Adrenal gland (tissue), 12 donors: ENCODE data around the gene IFT81. TPM values are rescaled to one million over a fixed set of nuclear protein-coding genes. Genes with fewer than 3 reads are reported as not detected.
"Not testable (repeated sequence)": the region's sequence is repeated elsewhere in the genome, so short reads cannot be mapped to it uniquely, and the experiment has no call there.

Experiments used
- DNase-seq, 7 donors: peaks; one replicate each; pipeline ENCODE4 v3.0.0-alpha.2; 2019 to 2020
- H3K27ac ChIP-seq, 5 donors: fragments of 200-600 bp; sonication (generic) in 4 of 5; 1 replicate in 3 of 5; 2 replicates in 2 of 5; pipeline versions ENCODE4 v1.5.1 to v1.8.0; 2016 to 2020; ENCODE audit warnings: mild to moderate bottlenecking in 1 of 5
- H3K27me3 ChIP-seq: fragments of 200-600 bp; 2 replicates; pipeline ENCODE4 v1.8.0; 2021
- H3K36me3 ChIP-seq, 2 donors: fragments of 200-600 bp; replicated peaks in 1 of 2; 1 replicate in 1 of 2; 2 replicates in 1 of 2; pipeline versions ENCODE4 v1.5.1 to v1.8.0; 2018 to 2022
- H3K4me1 ChIP-seq, 2 donors: fragments of 200-600 bp; replicated peaks in 1 of 2; 1 replicate in 1 of 2; 2 replicates in 1 of 2; pipeline versions ENCODE4 v1.5.1 to v1.8.0; 2018 to 2021
- H3K4me3 ChIP-seq, 4 donors: fragments of 200-600 bp; sonication (generic) in 3 of 4; one replicate each; pipeline ENCODE4 v1.5.1; 2016 to 2018
- H3K9me3 ChIP-seq, 3 donors: fragments of 200-600 bp; sonication (generic) in 1 of 3; replicated peaks in 1 of 3; 1 replicate in 2 of 3; 2 replicates in 1 of 3; pipeline versions ENCODE4 v1.5.1 to v1.8.0; 2016 to 2021
- CTCF ChIP-seq, 6 experiments: fragments of 450-650 bp in 4 of 6; fragments of 200-600 bp in 2 of 6; sonication (generic) in 1 of 6; IDR thresholded peaks; 1 replicate in 5 of 6; 2 replicates in 1 of 6; pipeline versions ENCODE4 v1.5.1 to v1.8.0; 2016 to 2021; ENCODE audit warnings: antibody characterized with exemption in 6 of 6, mild to moderate bottlenecking in 2 of 6, moderate library complexity in 1 of 6
- POLR2A ChIP-seq, 2 donors: fragments of 450-650 bp; IDR thresholded peaks; one replicate each; pipeline ENCODE4 v1.6.1; 2017; ENCODE audit warnings: antibody characterized with exemption in 2 of 2, mild to moderate bottlenecking in 2 of 2, moderate library complexity in 1 of 2
- WGBS, 4 donors: extraction: QIAGEN DNeasy Blood & Tissue Kit in 2 of 4; methylation state at CpG; one replicate each; pipeline versions ENCODE4 v1.1.5 to v1.1.7; 2013 to 2017; 5-methylcytosine and 5-hydroxymethylcytosine counted together
- intact Hi-C, 2 donors: fragments of 100-400 bp; cut with DNase I; formaldehyde crosslinking; loops; one replicate each; pipeline versions ENCODE4 v1.14.1 to v1.15.0; 2022 to 2023
- polyA plus RNA-seq, 3 donors: library from polyadenylated mRNA; stranded (reverse); fragments of 200-250 nt in 2 of 3; fragments of 350-450 nt in 1 of 3; fragmentation: Illumina TruSeq in 1 of 3; extraction: RNeasy Lipid Tissue Mini Kit (QIAGEN cat#74804) in 1 of 3; gene quantifications; one replicate each; pipeline ENCODE4 v1.2.3, GENCODE V29; 2013 to 2014
- total RNA-seq, 9 donors: library from RNA; depleted of rRNA in 4 of 9; stranded (reverse); fragments of >200 nt in 4 of 9; fragments of 120-200 nt in 1 of 9; fragmentation: NEBNext Ultra II Directional in 1 of 9; extraction: Animal tissue kit (Norgen Biotek cat#: 25700) in 1 of 9; gene quantifications; one replicate each; pipeline versions ENCODE4 v1.1.0 to v1.2.4, GENCODE V29; 2013 to 2023
- donor health status: healthy with polysubstance abuse.
- donor health status: Bipolar disorder and iron deficiency.
- donor health status: DM: yes; HTN: yes; CAD: no.
- donor health status: DM: no; HTN: no; CAD: no.
- donor health status: DM: no; HTN: no; CAD: no.
- donor health status: DM: yes; HTN: yes; CAD: no.

The IFT81 gene
- total and polyA plus RNA-seq, 12 donors: 4.0 to 19.2 (median 10.5) TPM

GRCh38 chr12:110252716-110253115 is 128.6 kb downstream of the IFT81 start:
- peak overlapping the region in 4 of 5 donors; percentile 61 to 88 (median 75) for H3K27ac ChIP-seq
- DNase-seq: no peak
- no peaks in the 10 kb centered on the region for H3K9me3 ChIP-seq
- TF ChIP-seq CTCF (IDR thresholded peaks at IDR 0.05): no peak
- no peak for TF ChIP-seq POLR2A (IDR thresholded peaks at IDR 0.05)
- no peaks in the 10 kb centered on the region for H3K36me3 ChIP-seq
- no peaks in the 10 kb centered on the region for H3K27me3 ChIP-seq
- H3K4me1 ChIP-seq: peaks cover 19 to 33% of the 10 kb centered on the region in 2 donors
- peak overlapping the region in 1 of 4 donors; percentile 2 for H3K4me3 ChIP-seq
- 71 to 80% (median 76%) methylated on average over 8 to 9 of the region's 9 CpGs for WGBS, 4 donors
- intact Hi-C loops: no loop called here

- Histone ChIP-seq H3K27ac (peak overlapping the region in 4 of 5 donors; percentile 61 to 88 (median 75)), H3K27me3 (no peaks in the 10 kb centered on the region), H3K4me3 (peak overlapping the region in 1 of 4 donors; percentile 2), H3K36me3 (no peaks in the 10 kb centered on the region), H3K9me3 (no peaks in the 10 kb centered on the region), H3K4me1 (peaks cover 19 to 34% of the 10 kb centered on the region in 2 donors)
- intact Hi-C loops: no loop called here
- WGBS, 4 donors: 11 to 21% (median 11%) methylated on average over 6 to 9 of the region's 9 CpGs
- DNase-seq: peak; percentile 82 to 94 (median 89)
- no peak for TF ChIP-seq CTCF (IDR thresholded peaks at IDR 0.05)
- peak in 1 of 2 donors; percentile 8 for TF ChIP-seq POLR2A (IDR thresholded peaks at IDR 0.05)
Measured at GRCh38 chr12:110253176-110253575, 129.0 kb downstream of the IFT81 start.

GRCh38 chr12:110254971-110255540 is 130.9 kb downstream of the IFT81 start:
- Histone ChIP-seq H3K27me3 (no peaks in the 10 kb centered on the region), H3K27ac (no peak overlapping the region), H3K4me3 (no peak overlapping the region), H3K36me3 (no peaks in the 10 kb centered on the region), H3K4me1 (peaks cover 19 to 29% of the 10 kb centered on the region in 2 donors), H3K9me3 (no peaks in the 10 kb centered on the region)
- no peak for DNase-seq
- TF ChIP-seq CTCF (IDR thresholded peaks at IDR 0.05) (no peak), POLR2A (IDR thresholded peaks at IDR 0.05) (no peak)
- WGBS, 4 donors: 97 to 99% (median 98%) methylated on average over 6 of the region's 6 CpGs
- intact Hi-C loops: no loop called here

GRCh38 chr12:110255890-110256456 is 131.8 kb downstream of the IFT81 start:
- intact Hi-C loops, H3K4me3 ChIP-seq, H3K9me3 ChIP-seq, H3K36me3 ChIP-seq, DNase-seq, H3K27me3 ChIP-seq: not testable (repeated sequence)
- peaks cover 19 to 29% of the 10 kb centered on the region in 2 donors for H3K4me1 ChIP-seq
- 88 to 98% (median 92%) methylated on average over 11 of the region's 11 CpGs for WGBS, 4 donors
- peak overlapping the region in 3 of 5 donors; percentile 29 to 93 (median 77) for H3K27ac ChIP-seq
